GM19351 (cell line): ENCODE data around the gene GIMAP1.
A peak's percentile ranks its signal among the peaks of the same experiment; 100 is the strongest.
"Not testable (repeated sequence)": the region's sequence is repeated elsewhere in the genome, so short reads cannot be mapped to it uniquely, and the experiment has no call there.

Source experiments
- ATAC-seq: cut with Tn5 transposase; IDR thresholded peaks from one replicate; pipeline ENCODE4 v1.9.1; 2021; ENCODE audit warnings: mild to moderate bottlenecking, moderate library complexity; ENCODE audit not compliant: unreplicated experiment

GIMAP1 gene

DNA sequence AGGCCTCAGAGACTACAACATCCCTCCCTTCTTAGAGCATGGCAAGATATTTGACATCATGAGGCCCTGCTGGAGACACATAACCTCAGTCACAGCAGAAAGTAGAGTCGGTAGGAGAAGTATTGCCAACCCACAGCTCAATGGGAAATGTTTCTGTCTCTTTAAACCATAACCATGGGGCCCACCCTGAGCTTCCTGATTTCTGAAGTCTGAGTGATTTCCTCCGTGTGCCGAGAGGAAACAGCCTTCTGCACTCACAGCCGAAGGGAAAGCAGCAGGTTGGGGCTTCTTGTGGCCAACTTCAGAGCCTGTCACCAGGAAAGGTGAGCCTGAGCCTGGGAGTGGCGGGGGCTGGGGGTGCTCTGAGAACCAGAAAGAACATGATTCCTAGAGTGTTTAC lies at the start of gene GIMAP1:
Gene GIMAP1, plus strand, starts transcription at position 246 of the 400 bp plus-strand sequence. CDS start 2,435 bp downstream, outside the sequence.
- peak; percentile 75 for ATAC-seq

DNA sequence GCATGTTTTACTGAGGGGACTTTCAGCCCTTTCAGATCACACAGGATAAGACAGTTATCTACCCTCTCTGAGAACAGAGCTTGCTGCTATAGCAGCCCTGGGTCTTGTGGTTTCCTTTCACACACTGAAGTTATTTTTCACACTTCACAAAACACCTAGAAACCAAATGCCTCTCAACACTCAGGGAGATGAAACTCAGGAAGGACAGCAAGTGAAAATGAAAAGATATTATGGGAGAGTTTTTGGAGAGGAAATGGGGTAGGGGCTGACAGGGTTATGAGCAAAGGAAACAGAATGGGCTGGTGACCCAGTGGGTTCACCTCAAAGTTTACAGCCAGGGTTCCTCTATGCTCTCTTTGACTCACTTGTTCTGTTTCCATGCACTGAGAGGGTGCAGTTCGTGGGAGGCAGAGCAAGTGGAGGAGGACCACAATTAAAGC lies 47.9 kb upstream of the GIMAP1 start:
- ATAC-seq = peak; percentile 68

DNA sequence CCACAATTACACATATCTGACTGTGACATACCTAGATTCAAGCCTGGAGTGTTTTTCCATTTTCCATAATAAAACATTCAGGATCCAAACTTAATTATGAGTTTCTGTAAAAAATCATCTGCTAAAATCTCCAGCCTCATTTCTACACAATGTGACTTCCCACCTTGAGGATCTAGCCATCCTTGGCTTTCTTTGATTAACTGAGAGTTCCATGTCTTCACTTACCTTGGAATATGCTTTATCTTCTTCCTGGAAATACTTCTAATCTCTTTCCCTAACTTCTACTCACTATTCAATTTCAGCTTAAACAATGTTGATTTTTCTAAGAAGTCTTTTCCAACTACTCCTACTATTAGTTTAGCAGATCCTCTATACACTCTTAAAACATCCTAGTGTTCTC lies 47.4 kb upstream of the GIMAP1 start:
- ATAC-seq = no peak

- not testable (repeated sequence) for ATAC-seq
Measured at GRCh38 chr7:150671798-150672585, 44.4 kb upstream of the GIMAP1 start.

- no peak for ATAC-seq
Measured at GRCh38 chr7:150675714-150676113, 40.7 kb upstream of the GIMAP1 start.

DNA sequence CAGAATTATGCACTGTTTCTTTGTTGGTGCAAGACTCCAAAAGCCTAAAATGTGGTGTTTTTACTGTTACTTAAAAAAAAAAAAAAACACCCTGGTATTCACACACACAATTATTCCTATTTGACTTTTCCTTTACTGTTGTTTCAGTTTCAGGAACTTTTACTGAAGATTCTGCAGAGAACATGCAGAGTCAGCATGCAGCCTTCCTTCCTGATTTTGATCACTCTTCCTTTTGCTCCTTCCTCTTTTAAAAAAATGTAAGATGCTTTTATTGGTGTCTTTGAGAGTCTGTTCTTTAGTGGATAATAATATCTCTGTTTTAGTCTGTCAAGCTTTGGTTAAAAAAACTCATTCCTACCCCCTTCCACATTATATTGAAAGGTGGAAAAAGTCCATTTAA lies 40.1 kb upstream of the GIMAP1 start:
- not testable (repeated sequence) for ATAC-seq

GRCh38 chr7:150676854-150677253 lies 39.6 kb upstream of the GIMAP1 start:
- ATAC-seq = not testable (repeated sequence)

GRCh38 chr7:150678601-150679000 lies 37.8 kb upstream of the GIMAP1 start:
- ATAC-seq = not testable (repeated sequence)

DNA sequence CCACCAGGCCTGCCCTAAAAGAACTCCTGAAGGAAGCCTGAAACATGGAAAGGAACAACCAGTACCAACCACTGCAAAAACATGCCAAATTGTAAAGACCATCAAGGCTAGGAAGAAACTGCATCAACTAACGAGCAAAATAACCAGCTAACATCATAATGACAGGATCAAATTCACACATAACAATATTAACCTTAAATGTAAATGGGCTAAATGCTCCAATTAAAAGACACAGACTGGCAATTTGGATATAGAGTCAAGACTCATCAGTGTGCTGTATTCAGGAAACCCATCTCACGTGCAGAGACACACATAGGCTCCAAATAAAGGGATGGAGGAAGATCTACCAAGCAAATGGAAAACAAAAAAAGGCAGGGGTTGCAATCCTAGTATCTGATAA lies 36.0 kb upstream of the GIMAP1 start:
- not testable (repeated sequence) for ATAC-seq

DNA sequence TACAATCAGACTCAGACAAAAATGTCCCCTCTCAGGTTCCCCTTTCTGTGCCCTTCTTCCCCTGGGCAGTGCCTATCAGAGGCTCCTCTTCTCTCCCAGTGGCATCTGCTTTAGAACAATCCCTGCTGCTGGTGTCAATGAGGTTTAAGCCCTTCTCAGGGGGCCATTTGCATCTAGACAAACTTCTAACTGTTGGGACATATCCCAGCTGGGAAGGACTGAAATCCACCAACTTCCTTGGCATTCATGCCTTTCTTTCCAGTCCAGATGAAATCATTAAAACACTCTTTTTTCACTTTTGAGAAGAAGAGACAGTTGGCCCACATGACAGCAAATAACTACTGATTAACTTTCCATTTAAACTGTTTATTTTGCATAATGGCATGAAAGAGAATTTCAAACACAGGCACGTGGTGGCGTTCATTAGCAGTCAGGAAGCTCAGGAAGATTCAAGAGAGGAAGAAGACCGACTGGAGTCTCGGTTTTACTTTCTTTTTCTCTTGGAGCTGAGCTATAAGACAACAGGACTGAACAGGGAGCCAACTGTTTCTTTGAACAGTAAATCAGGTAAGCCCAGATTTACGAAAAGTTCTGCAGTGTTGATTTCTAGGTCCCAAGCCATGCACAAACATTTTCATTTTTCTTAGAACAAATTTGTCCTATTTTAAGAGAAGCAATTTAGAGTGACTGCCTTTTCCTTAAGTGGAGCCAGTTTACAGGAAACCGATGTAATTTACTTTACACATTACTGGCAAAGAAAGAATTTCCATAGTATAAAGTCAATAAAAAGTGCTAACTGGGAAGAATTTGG lies 31.0 kb upstream of the GIMAP1 start, which contains the start of gene GIMAP2:
Gene GIMAP2, plus strand, starts transcription at position 488 of the 811 bp plus-strand sequence. CDS start 1,354 bp downstream, outside the sequence.
- ATAC-seq = peak; percentile 94

DNA sequence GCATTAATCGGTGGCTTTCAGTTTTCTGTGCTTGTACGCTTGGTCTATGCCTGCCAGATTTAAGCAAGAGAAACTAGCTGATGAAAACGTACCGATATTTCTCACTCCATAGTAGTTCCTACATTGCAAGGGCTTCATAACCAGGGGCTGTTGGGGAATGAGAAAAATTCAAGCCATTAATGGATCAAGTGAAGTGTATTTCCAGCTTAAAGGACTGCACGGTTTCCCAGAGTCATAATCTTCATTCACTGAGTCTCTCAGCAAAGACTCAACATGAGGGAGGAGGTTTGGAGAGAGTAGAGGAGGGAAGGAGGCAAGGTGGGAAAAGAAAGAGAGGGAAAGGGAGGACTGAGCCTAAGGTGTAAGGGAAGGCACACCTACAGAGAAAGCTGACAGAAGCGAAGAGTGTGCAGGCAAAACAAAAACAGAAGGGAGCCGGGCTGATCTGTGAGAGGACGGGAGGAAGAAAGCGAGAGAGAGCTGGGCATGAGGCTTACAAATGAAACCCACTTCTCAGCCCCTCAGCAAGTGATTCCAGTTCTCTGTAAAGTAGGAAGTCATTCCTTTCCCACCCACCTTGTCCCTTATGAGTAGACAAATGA lies 30.3 kb upstream of the GIMAP1 start:
- ATAC-seq = peak; percentile 39

DNA sequence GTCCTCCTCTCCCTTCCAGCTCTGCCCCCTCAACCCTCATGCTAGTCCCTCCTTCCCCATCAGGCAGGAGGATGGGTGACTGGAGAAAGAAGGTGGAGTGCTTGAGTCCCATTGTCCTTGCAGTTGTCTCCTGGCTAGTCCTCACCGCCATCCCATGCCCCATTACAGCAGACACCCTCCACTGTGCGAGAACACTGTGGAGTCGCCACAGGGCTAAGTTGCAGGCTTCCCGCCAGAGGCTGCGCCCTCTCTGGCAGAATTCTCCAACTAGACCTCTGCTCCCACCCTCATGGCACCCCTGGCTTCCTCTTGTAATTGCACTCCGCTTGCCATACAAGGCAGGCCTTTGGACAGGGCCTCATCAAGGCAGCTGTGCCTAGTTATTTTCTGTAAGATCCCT lies 27.8 kb upstream of the GIMAP1 start:
- no peak for ATAC-seq

GRCh38 chr7:150695654-150696053 lies 20.8 kb upstream of the GIMAP1 start:
- no peak for ATAC-seq

DNA sequence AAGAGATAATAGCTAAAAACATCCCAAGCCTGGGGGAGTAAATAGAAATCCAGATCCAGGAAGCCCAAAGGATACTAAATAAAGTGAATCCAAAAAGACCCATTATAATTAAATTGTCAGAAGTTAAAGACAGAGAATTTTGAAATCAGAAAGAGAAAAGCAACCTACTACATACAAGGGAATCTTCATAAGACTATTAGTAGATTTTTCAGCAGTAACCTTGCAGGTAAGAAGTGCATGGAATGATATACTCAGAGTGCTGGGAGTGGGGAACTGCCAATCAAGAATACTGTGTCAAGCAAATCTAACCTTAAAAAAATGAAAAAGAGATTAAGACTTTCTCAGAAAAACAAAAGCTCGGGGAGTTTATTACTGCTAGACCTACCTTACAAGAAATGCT lies 13.2 kb upstream of the GIMAP1 start:
- ATAC-seq = no peak

GRCh38 chr7:150715293-150715692 lies 1.1 kb upstream of the GIMAP1 start:
- no peak for ATAC-seq

DNA sequence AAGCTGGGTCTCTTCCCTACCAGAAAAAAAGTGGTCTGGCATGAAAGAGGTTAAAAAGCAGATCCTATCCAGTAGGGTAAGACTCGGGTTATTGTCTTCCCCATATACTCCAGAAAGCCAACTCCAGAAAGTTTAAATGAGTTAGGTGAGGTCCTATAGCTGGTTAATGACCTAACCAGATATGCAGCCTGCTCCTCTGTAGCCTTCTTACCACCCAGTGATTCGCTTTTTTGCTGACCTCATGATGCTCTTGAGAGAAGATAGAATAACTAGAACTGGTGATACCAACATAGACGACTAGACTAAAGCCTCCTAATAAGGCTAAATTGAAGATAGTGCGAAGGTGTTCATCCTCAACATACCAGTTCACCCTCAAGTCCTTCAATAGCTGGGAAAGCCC lies 675 bp upstream of the GIMAP1 start:
- ATAC-seq = no peak

GRCh38 chr7:150716939-150717338 lies 526 bp downstream of the GIMAP1 start:
- peak; percentile 12 for ATAC-seq

- no peak for ATAC-seq
Measured at GRCh38 chr7:150717814-150718420, 1.5 kb downstream of the GIMAP1 start.

DNA sequence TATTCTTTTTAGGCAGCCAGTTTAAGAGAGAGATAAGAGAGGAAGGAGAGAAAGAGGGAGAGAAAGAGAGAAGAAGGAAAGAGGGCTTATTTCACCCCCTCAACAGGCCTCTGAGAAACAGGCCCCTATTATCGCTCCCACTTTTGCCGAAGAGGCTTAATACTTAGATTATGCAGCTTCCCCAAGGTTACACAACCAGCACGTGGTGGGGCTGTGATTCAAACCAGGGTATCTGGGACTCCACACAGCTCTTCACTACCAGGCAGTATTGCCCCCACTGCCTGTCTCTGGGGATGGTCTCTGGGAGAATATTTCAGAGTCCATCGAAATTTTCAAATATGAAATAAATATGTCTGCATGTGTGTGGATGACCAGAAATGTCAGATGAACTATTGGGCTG lies 3.0 kb downstream of the GIMAP1 start:
- ATAC-seq = no peak

- no peak for ATAC-seq
Measured at GRCh38 chr7:150719960-150720891, 3.8 kb downstream of the GIMAP1 start.
